Right ventricle myocardium superior (tissue), 1 donor: Measurements from ENCODE around the gene TMEM123. TPM values are rescaled to one million over a fixed set of nuclear protein-coding genes. Genes with fewer than 3 reads are reported as not detected.

ENCODE experiments used
- ATAC-seq: fragments of 200-7000 bp; cut with Tn5 transposase; one replicate; pipeline ENCODE4 v1.9.1; 2020; ENCODE audit warnings: mild to moderate bottlenecking; ENCODE audit not compliant: poor library complexity
- DNase-seq: peaks from one replicate; pipeline ENCODE4 v3.0.0-alpha.2; 2020
- intact Hi-C: fragments of 100-400 bp; cut with DNase I; formaldehyde crosslinking; loops from one replicate; pipeline ENCODE4 v1.11.2; 2022
- long read RNA-seq: library from polyadenylated mRNA; unstranded; transcript quantifications from one replicate; pipeline ENCODE4 v2.0.0, GENCODE V29; 2021
- total RNA-seq: library from RNA; stranded (reverse); fragmentation: NEBNext Ultra II Directional; extraction: Animal tissue kit (Norgen Biotek cat#: 25700); gene quantifications from one replicate; pipeline ENCODE4 v1.2.1, GENCODE V29; 2021
- donor health status: DM: no; HTN: yes; CAD: no; lungs with severe emphysema.

Gene TMEM123
- 63.0 TPM for total RNA-seq
- long read RNA-seq, transcript TMEM123-202 (5 exons, 3,579 nt), result major isoform, 120 of 123 reads
- long read RNA-seq, partial matches to known transcripts, result 0 of 123 reads
- long read RNA-seq, other reads (novel, unspliced or antisense), result 3 of 123 reads

- peak; percentile 94 for ATAC-seq
- intact Hi-C loops, result no loop called here
- peak; percentile 88 for DNase-seq
Measured at GRCh38 chr11:102452461-102453301, at the start of gene TMEM123. Gene TMEM123 (minus strand): TSS chr11:102452765. CDS start chr11:102452623, 142 bp downstream.

- no peak for DNase-seq
- ATAC-seq, result no peak
- intact Hi-C loops, result no loop called here
Measured at GRCh38 chr11:102500829-102501228, 48.3 kb upstream of the TMEM123 start.

- DNase-seq (no peak), ATAC-seq (no peak)
- intact Hi-C loops, result loop anchor here (5.0 kb wide), 1 partner anchor 108 kb away; no protein-coding TSS in a partner anchor
Measured at GRCh38 chr11:102499931-102500330, 47.4 kb upstream of the TMEM123 start.

- intact Hi-C loops, result loop anchor here (5.0 kb wide), 1 partner anchor 107 kb away; no protein-coding TSS in a partner anchor
- no peak for DNase-seq
- no peak for ATAC-seq
Measured at GRCh38 chr11:102499151-102499550, 46.6 kb upstream of the TMEM123 start.

- intact Hi-C loops, result loop anchor here (5.0 kb wide), 1 partner anchor 105 kb away; no protein-coding TSS in a partner anchor
- DNase-seq (no peak), ATAC-seq (no peak)
Measured at GRCh38 chr11:102497061-102497460, 44.5 kb upstream of the TMEM123 start.

GRCh38 chr11:102495161-102496042, 42.8 kb upstream of the TMEM123 start:
- intact Hi-C loops, result loop anchor here (5.0 kb wide), 1 partner anchor 103 kb away; no protein-coding TSS in a partner anchor
- peak; percentile 90 for ATAC-seq
- no peak for DNase-seq

- DNase-seq, result no peak
- ATAC-seq, result no peak
- intact Hi-C loops, result loop anchor here (5.0 kb wide), 1 partner anchor 152 kb away; no protein-coding TSS in a partner anchor
Measured at GRCh38 chr11:102494216-102494615, 41.7 kb upstream of the TMEM123 start.

- intact Hi-C loops, result loop anchor here (5.0 kb wide), 1 partner anchor 151 kb away; no protein-coding TSS in a partner anchor
- DNase-seq, result no peak
- no peak for ATAC-seq
Measured at GRCh38 chr11:102493524-102493923, 41.0 kb upstream of the TMEM123 start.

GRCh38 chr11:102491969-102492368, 39.4 kb upstream of the TMEM123 start:
- no peak for ATAC-seq
- intact Hi-C loops, result loop anchor here (5.0 kb wide), 1 partner anchor 150 kb away; no protein-coding TSS in a partner anchor
- DNase-seq, result no peak

- no peak for ATAC-seq
- no peak for DNase-seq
- intact Hi-C loops, result loop anchor here (5.0 kb wide), 1 partner anchor 147 kb away; no protein-coding TSS in a partner anchor
Measured at GRCh38 chr11:102489186-102490145, 36.9 kb upstream of the TMEM123 start.

- intact Hi-C loops, result no loop called here
- DNase-seq (no peak), ATAC-seq (no peak)
Measured at GRCh38 chr11:102488208-102488607, 35.6 kb upstream of the TMEM123 start.

- intact Hi-C loops, result no loop called here
- ATAC-seq (no peak), DNase-seq (no peak)
Measured at GRCh38 chr11:102487214-102487613, 34.6 kb upstream of the TMEM123 start.

GRCh38 chr11:102486584-102486983, 34.0 kb upstream of the TMEM123 start:
- ATAC-seq, result no peak
- intact Hi-C loops, result no loop called here
- DNase-seq, result no peak

GRCh38 chr11:102485095-102485722, 32.6 kb upstream of the TMEM123 start:
- no peak for DNase-seq
- intact Hi-C loops, result no loop called here
- no peak for ATAC-seq

GRCh38 chr11:102482433-102482832, 29.9 kb upstream of the TMEM123 start:
- ATAC-seq, result no peak
- intact Hi-C loops, result no loop called here
- no peak for DNase-seq

GRCh38 chr11:102479733-102480132, 27.2 kb upstream of the TMEM123 start:
- intact Hi-C loops, result no loop called here
- ATAC-seq (no peak), DNase-seq (no peak)

GRCh38 chr11:102478673-102479299, 26.2 kb upstream of the TMEM123 start:
- intact Hi-C loops, result no loop called here
- ATAC-seq, result no peak
- DNase-seq, result no peak
